Karpas-422 (cell line): ENCODE results near the gene CELSR1. TPM values are rescaled to one million over a fixed set of nuclear protein-coding genes. Genes with fewer than 3 reads are reported as not detected.
"Not testable (repeated sequence)": the region's sequence is repeated elsewhere in the genome, so short reads cannot be mapped to it uniquely, and the experiment has no call there.

Experiments used
- DNase-seq: peaks from one replicate; pipeline ENCODE4 v3.0.0-alpha.2; 2015
- H2AFZ ChIP-seq: fragments of 200-600 bp; sonication (generic); 2 replicates; pipeline ENCODE4 v1.6.1; 2014; ENCODE audit warnings: antibody characterized with exemption, low read length, mixed read lengths
- H3K27ac ChIP-seq: fragments of 200-600 bp; sonication (generic); 2 replicates; pipeline ENCODE4 v1.5.1; 2014; ENCODE audit warnings: mild to moderate bottlenecking, low read length, moderate library complexity
- H3K27me3 ChIP-seq: fragments of 200-600 bp; sonication (generic); 2 replicates; pipeline ENCODE4 v1.6.1; 2014; ENCODE audit warnings: low read length, mixed read lengths
- H3K36me3 ChIP-seq: fragments of 200-600 bp; sonication (generic); 2 replicates; pipeline ENCODE4 v1.6.1; 2014; ENCODE audit warnings: low read length, mixed read lengths; ENCODE audit not compliant: insufficient read depth
- H3K4me1 ChIP-seq: fragments of 200-600 bp; sonication (generic); 2 replicates; pipeline ENCODE4 v1.6.1; 2014; ENCODE audit warnings: mild to moderate bottlenecking, low read length, mixed read lengths
- H3K4me2 ChIP-seq: fragments of 200-600 bp; sonication (generic); 2 replicates; pipeline ENCODE4 v1.6.1; 2014; ENCODE audit warnings: low read length, low read depth, mild to moderate bottlenecking; ENCODE audit not compliant: poor library complexity, severe bottlenecking
- H3K4me3 ChIP-seq: fragments of 200-600 bp; sonication (generic); 2 replicates; pipeline ENCODE4 v1.5.1; 2014; ENCODE audit warnings: mild to moderate bottlenecking, antibody characterized with exemption, low read length, mixed read lengths
- H3K79me2 ChIP-seq: fragments of 200-600 bp; sonication (generic); 2 replicates; pipeline ENCODE4 v1.6.1; 2014; ENCODE audit warnings: mild to moderate bottlenecking, low read length, mixed read lengths
- H3K9ac ChIP-seq: fragments of 200-600 bp; sonication (generic); 2 replicates; pipeline ENCODE4 v1.6.0; 2014; ENCODE audit warnings: low read length
- H3K9me2 ChIP-seq: fragments of 200-600 bp; sonication (generic), shearing (Covaris generic); replicated peaks from 2 replicates; pipeline ENCODE4 v1.6.0; 2014; ENCODE audit warnings: mild to moderate bottlenecking, low read length, moderate library complexity; ENCODE audit not compliant: insufficient read depth
- H3K9me3 ChIP-seq: fragments of 300-700, 200-600 bp; sonication (generic); 2 replicates; pipeline ENCODE4 v1.6.1; 2014; ENCODE audit warnings: low read length, mixed read lengths
- H4K20me1 ChIP-seq: fragments of 200-600 bp; sonication (generic); 2 replicates; pipeline ENCODE4 v1.6.1; 2014; ENCODE audit warnings: mild to moderate bottlenecking, antibody characterized with exemption, low read length, low read depth; ENCODE audit not compliant: insufficient read depth
- total RNA-seq: library from RNA; depleted of rRNA; stranded (reverse); fragments of >200 nt; shearing (Covaris generic); gene quantifications from 2 replicates; pipeline ENCODE4 v1.2.3, GENCODE V29; 2014; ENCODE audit warnings: low replicate concordance

The CELSR1 gene
- total RNA-seq, 1 experiment from 2014 or later: 0.11 TPM

- Histone ChIP-seq H3K4me2 (no peak overlapping the region), H4K20me1 (no peaks in the 10 kb centered on the region), H3K9me2 (no peaks in the 10 kb centered on the region), H3K4me1 (no peaks in the 10 kb centered on the region), H3K79me2 (no peaks in the 10 kb centered on the region), H3K9me3 (no peaks in the 10 kb centered on the region), H3K27me3 (no peaks in the 10 kb centered on the region), H3K36me3 (no peaks in the 10 kb centered on the region), H3K4me3 (no peak overlapping the region), H2AFZ (no peak overlapping the region), H3K27ac (no peak overlapping the region), H3K9ac (no peak overlapping the region)
- DNase-seq: no peak
These were observed 20.8 kb downstream of the CELSR1 start for GRCh38 chr22:46516638-46517037.

- H3K4me2 ChIP-seq, H3K9me3 ChIP-seq, H3K79me2 ChIP-seq: not testable (repeated sequence)
These were observed 21.3 kb downstream of the CELSR1 start for GRCh38 chr22:46516112-46516487.

GRCh38 chr22:46515208-46516111 lies 22.0 kb downstream of the CELSR1 start:
- Histone ChIP-seq H3K4me2 (no peak overlapping the region), H3K27ac (no peak overlapping the region)

More at GRCh38 chr22:46516112-46516487, 21.3 kb downstream of the CELSR1 start:
- not testable (repeated sequence) for H3K27me3 ChIP-seq, H3K4me3 ChIP-seq, H3K9ac ChIP-seq, H4K20me1 ChIP-seq, H2AFZ ChIP-seq, H3K4me1 ChIP-seq, H3K36me3 ChIP-seq, DNase-seq, H3K9me2 ChIP-seq, H3K27ac ChIP-seq

GRCh38 chr22:46514592-46515207 lies 22.7 kb downstream of the CELSR1 start:
- H3K27me3 ChIP-seq: no peaks in the 10 kb centered on the region
- no peak overlapping the region for H3K27ac ChIP-seq
- H3K9me2 ChIP-seq: no peaks in the 10 kb centered on the region
- no peaks in the 10 kb centered on the region for H3K79me2 ChIP-seq
- no peak overlapping the region for H3K4me3 ChIP-seq
- DNase-seq: no peak
- no peaks in the 10 kb centered on the region for H3K9me3 ChIP-seq
- no peak overlapping the region for H2AFZ ChIP-seq
- H3K4me1 ChIP-seq: no peaks in the 10 kb centered on the region
- no peak overlapping the region for H3K9ac ChIP-seq
- no peaks in the 10 kb centered on the region for H4K20me1 ChIP-seq
- H3K36me3 ChIP-seq: no peaks in the 10 kb centered on the region
- no peak overlapping the region for H3K4me2 ChIP-seq

More at GRCh38 chr22:46515208-46516111, 22.0 kb downstream of the CELSR1 start:
- no peaks in the 10 kb centered on the region for H3K9me2 ChIP-seq
- H2AFZ ChIP-seq: no peak overlapping the region
- no peak overlapping the region for H3K4me3 ChIP-seq
- no peak for DNase-seq
- no peaks in the 10 kb centered on the region for H4K20me1 ChIP-seq
- H3K79me2 ChIP-seq: no peaks in the 10 kb centered on the region
- no peak overlapping the region for H3K9ac ChIP-seq
- H3K36me3 ChIP-seq: no peaks in the 10 kb centered on the region
- H3K9me3 ChIP-seq: no peaks in the 10 kb centered on the region
- no peaks in the 10 kb centered on the region for H3K4me1 ChIP-seq
- H3K27me3 ChIP-seq: no peaks in the 10 kb centered on the region

GRCh38 chr22:46513908-46514550 lies 23.4 kb downstream of the CELSR1 start:
- no peaks in the 10 kb centered on the region for H3K9me2 ChIP-seq
- H3K79me2 ChIP-seq: no peaks in the 10 kb centered on the region
- H3K27ac ChIP-seq: no peak overlapping the region
- H3K4me2 ChIP-seq: no peak overlapping the region
- no peaks in the 10 kb centered on the region for H4K20me1 ChIP-seq
- no peaks in the 10 kb centered on the region for H3K36me3 ChIP-seq
- H3K9me3 ChIP-seq: no peaks in the 10 kb centered on the region
- no peak for DNase-seq
- no peak overlapping the region for H2AFZ ChIP-seq
- H3K4me1 ChIP-seq: no peaks in the 10 kb centered on the region
- no peaks in the 10 kb centered on the region for H3K27me3 ChIP-seq
- no peak overlapping the region for H3K4me3 ChIP-seq
- no peak overlapping the region for H3K9ac ChIP-seq

GRCh38 chr22:46512683-46513082 lies 24.7 kb downstream of the CELSR1 start:
- no peak overlapping the region for H2AFZ ChIP-seq
- H3K4me1 ChIP-seq: no peaks in the 10 kb centered on the region
- no peak overlapping the region for H3K4me2 ChIP-seq
- H3K79me2 ChIP-seq: no peaks in the 10 kb centered on the region
- no peaks in the 10 kb centered on the region for H3K9me2 ChIP-seq
- no peaks in the 10 kb centered on the region for H3K9me3 ChIP-seq
- H4K20me1 ChIP-seq: no peaks in the 10 kb centered on the region
- H3K9ac ChIP-seq: no peak overlapping the region
- no peak for DNase-seq
- H3K36me3 ChIP-seq: no peaks in the 10 kb centered on the region
- no peaks in the 10 kb centered on the region for H3K27me3 ChIP-seq
- no peak overlapping the region for H3K27ac ChIP-seq
- H3K4me3 ChIP-seq: no peak overlapping the region

- no peaks in the 10 kb centered on the region for H3K4me1 ChIP-seq
- H3K27me3 ChIP-seq: no peaks in the 10 kb centered on the region
- no peak overlapping the region for H3K9ac ChIP-seq
- H2AFZ ChIP-seq: no peak overlapping the region
- H3K79me2 ChIP-seq: no peaks in the 10 kb centered on the region
- no peak for DNase-seq
- no peaks in the 10 kb centered on the region for H4K20me1 ChIP-seq
- H3K4me2 ChIP-seq: no peak overlapping the region
- H3K4me3 ChIP-seq: no peak overlapping the region
- H3K27ac ChIP-seq: no peak overlapping the region
- H3K36me3 ChIP-seq: no peaks in the 10 kb centered on the region
- no peaks in the 10 kb centered on the region for H3K9me3 ChIP-seq
- no peaks in the 10 kb centered on the region for H3K9me2 ChIP-seq
These were observed 25.4 kb downstream of the CELSR1 start for GRCh38 chr22:46512039-46512370.
